ENCODE results near the gene TNS1.

The TNS1 gene

DNA sequence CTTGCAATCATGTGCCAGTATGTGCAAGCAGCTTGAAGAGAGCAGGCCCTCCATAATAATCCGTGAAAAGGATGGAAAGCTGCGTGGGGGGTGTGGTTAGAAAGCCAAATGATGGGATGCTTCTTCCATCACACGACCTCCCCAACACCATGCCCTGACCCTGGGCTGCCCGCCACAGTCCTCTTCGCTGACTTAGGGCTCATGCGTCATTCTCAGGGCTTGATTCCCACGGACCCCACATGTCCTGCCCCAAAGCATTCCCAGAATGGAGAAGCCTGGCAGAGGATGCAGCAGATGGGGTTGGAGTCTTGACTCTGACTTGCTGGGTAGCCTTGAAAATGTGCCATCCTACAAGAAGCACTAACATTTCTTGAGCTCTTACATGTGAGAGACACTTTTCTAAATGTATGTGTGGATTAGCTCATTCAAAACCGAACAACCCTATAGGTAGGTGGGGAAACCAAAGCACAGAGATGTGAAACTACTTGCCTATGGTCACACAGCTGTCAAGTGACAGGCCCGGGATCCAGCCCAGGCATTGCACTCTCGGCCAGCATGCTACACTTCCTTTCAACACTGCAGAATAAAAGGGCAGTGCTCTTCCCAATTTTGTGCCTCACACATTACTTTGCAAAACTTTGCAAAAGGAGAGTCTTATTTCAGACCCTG, 3.7 kb downstream of the TNS1 start:
- no peak for DNase-seq

DNA sequence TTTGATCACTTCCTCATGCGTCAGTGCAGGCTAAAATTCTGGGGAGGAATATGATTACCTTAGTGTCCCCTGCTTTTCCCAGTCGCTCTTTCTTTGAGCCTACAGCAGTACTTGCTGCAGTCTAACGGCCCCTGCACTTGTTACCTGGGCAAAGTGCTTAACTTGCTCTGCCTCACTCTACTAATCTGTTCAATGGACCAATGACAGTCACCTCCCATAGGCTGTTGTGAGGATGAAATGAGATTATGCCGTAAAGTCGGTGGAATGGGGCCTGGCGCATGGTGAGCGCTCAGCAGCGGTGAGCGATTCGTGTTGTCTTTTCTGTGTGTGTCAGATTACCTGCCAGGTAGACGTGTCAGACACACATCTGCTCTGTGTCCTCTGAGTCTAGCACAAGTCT, 5.3 kb downstream of the TNS1 start:
- DNase-seq, result no peak

DNA sequence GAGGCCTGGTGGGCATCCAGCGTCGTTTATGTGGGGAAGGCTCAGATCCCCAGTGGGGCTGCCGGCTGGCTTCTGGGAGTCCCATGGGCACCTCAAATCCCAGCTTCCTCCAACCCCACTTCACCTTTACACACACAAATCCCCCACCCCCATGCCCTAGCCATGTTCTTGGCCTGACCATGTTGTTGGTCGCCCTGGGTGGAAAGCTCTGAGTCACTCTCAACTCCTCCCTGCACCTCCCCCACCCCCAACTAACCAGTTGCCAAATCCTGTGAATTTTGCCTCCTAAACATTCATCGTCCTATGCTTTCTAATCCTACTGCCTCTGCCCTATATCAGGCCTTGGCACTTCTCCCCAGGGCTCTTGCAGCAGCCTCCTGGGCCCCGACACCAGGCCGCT, 6.4 kb downstream of the TNS1 start:
- DNase-seq, result no peak

DNA sequence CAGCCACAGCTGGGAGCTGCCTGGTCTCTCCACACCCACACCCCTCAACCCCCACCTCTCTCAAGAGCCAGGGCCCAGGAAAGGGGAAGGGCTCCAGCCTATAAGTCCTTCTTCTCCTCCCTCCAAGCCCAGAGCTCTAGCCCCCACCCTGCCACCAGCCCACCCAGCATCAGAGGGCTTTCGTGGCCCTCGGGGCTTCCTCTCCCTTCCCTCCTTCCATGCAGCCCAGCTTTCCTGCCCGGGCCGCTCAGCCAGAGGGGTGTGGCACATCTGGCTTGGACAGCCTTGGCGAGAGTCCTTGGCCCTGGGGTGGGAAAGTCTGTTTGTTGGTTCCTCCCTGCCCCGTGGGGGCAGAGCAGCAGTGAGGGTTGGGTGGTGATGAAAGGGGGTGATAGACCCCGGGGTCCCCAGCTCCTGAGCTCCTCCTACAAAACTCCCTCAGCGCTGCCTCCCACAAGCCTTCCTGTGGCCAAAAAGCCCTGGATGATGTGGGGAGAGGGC, 7.0 kb downstream of the TNS1 start:
- DNase-seq, result no peak

DNA sequence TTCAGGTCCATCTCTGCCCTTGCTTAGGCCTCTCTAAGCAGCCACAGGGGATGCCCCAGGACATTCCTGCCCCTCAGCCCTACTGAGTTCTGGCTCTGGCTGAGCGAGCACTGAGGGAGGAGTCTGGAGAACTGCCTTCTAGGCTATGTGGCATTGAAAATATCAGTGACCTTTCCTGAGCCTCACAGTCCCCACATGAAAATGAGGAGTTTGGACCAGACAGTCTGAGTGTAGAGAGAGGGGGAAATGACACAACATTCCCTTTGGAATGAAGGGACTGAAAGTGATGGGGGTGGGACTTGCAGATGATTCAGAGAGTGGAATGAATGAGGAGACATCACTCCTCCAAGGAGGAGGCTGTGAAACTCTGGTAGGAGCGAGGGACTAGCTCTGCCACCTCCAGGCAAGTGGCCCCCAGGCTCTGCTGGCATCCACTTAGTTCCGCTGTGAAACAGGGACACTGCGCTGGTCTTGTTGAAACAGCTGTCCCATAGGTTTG, 8.0 kb downstream of the TNS1 start:
- no peak for DNase-seq

DNA sequence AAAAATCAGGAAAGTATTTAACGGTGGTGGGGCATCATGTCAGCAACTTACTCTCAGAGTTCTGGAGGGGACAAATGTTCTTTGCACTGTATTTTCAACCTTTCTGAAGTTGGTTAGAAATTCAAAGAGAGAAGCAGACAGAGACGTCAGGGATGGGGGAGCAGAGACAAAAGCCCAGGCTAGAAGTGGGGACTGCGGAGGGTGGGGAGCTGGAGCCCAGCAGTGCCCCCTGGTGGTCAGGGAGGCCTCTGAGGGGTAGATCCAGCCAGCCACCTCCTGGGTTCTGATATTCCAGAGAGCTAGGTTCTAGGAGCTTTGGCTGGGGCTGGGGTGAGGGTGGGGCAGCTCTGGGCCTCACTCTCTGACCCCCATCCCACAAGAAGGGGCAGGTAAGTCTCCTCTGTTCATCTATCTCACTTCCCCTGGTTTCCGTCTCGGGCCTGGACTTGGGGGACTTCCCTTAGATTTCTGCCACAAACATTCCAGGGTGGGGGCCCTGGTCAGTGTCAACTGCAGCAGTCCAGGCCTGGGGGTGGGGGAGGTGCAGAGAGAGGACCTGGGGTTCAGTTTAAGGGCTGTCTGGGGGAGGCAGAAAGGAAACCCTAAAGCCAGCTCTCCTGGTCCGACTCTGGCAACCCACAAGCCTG, 8.9 kb downstream of the TNS1 start:
- DNase-seq, result no peak

DNA sequence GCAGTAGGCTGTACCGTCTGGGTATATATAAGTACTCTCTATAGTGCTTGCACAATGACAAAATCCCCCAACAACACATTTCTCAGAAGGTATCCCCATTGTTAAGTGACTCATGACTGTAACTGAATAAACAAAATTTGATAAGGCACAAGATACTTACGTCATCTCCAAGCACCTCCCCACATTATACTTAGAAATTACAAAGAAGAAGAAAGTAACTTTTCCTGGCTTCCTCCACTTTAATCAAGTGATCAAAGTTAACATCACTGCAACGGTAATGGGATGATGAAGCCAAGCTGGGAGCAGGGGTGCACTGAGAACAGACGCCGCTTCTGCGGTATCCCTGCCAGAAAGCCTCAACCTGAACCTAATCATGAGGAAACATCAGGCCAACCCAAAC, 9.7 kb downstream of the TNS1 start:
- DNase-seq, result no peak

DNA sequence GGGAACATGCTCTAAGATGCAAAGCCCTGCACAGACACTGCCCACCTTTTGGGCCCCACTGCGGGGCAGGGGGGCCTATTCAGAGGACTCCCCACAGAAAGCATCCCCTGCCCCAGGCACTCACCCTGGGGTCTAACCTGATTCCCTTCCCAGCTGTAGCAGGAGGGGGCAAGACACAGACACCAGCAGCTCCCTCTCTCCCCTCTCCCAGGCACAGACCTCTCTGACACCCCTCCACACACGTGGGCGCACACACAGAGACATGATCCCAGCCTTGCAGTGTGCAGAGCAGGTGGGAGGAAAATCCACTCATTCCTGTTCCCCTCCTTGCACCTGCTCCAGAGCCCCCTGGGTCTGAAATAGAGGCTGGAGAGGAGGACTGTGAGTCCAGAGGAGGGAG, 10.7 kb downstream of the TNS1 start:
- no peak for DNase-seq

DNA sequence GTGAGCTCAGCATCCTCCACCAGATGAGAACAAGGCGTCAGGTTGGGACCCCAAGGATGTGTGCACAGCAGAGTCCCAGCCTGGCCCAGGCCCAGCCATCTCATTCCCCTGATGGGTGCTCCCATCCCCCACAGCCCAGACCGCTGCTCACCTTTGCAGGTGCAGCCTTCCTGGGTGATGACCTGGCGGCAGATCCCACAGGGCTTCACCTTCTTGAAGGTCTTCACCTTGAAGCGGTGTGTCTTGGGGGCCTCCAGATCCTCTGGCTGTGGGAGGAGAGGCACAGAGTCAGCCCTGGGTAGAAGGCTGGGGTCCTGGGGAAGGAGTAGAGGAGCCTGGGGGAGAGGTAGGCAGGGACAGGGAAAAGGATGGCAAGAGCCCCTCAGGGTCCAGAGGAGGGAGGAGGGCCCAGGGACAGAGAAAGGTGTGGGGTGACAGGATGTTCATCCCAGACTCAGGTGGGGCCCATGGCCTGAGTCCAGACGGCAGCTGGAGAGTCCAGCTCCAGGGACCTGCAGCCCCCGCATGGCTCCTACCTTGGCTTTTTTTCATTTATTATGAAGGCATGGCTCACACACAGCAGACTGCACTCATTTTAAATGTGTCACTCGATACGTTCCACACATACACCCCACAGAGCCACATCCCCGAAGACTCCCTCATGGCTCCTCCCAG, 11.9 kb downstream of the TNS1 start:
- no peak for DNase-seq

DNA sequence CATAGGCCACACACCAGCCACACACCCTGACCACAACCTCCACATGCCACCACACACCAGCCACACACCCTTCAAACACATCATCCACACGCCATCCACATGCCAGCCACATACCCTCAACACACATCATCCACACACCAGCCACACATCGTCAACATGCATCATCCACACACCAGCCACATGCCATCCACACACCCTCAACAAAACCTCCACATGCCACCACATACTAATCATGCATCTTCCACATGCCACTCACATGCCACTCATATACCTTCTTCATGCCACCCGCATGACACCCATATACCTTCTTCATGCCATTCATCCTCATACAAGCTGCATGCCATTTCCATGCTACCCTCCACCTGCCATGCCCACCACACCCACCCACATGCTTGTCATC, 12.4 kb downstream of the TNS1 start:
- no peak for DNase-seq

DNA sequence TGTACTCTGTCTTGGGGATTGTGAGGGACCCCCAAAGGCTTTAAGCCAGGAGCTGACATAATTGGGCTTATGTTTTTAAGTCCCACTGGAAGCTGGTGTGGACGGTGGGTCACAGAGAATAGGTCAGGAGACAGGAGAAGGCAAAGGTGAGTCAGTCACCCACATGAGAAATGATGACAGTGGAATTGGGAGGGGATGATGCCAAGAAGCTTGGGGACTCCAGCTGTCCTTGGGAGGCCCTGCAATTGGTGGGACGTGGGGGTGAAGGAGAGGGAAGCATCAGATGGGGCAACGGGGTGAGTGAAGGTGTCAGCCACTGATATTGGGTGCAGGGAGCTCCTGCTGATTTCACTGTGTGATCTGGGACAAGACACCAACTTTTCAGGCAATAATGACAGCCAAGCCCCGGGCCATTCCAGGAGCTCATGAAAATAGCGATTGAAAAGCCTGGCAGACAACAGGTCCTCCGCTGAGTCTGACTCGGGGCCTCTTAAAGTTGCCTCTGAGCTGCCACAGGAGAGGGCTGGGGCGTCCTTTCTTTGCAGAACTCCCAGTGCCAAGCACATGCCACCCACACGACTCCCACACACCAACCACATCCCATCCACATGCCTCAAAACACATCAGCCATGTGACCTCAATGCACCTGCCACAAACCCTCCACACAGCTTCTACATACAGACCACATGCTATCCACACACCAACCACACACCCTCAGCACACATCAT, 13.4 kb downstream of the TNS1 start:
- no peak for DNase-seq

DNA sequence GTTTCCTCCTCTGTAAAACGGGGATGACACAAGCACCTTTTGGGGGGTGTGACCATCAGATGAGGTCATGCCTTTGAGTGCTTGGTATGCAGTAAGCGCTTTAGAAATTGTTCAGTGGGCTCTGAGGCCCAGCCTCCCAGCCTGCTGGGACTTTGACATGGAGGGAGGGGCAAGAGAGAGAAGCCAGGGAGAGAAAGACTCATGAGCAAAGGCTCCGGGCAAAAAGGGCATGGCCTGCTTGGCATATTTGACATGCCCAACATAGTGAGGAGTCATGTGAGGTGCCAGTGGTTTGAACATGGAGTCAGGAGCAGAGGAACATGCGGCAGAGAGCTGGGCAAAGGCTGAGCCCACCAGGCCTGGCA, 14.0 kb downstream of the TNS1 start:
- no peak for DNase-seq

DNA sequence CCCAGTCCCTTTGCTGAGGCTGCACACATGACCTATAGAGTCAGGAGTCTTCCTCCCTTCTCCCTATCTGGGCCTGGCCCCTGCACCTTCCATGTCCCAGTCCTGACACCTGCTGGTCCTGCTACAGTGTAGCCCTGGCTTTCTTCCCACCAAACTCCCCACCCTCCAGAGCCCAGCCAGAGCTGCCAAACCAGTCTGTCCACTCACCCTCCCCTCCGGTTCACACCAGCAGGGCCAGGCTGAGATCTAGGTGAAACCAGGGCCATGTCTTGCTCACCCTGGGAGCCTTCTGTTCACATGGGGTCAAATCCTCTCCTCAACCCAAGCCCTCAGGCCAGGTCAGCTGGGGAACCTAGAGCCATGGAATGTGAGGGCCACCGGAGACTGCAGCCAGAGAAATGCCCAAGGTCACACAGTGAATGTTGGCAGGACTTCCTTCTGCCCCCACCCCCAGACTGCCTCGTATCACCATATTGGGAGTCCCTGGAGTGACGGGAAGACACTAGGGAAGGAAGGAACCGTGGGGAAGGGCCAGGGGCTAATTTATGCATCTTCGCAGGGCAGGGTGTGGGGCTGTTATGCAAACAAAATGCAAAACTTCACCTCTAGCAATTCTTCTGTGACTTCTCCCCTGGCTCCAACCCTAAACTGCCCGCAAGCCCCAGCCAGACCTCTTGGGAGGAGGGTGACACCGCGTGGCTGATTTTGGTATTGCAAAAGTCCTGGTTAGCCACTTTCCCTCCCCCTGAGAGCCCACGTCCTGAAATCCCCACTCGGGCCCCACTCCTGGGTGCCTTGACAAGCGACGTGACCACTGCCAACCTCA, 14.6 kb downstream of the TNS1 start:
- no peak for DNase-seq

DNA sequence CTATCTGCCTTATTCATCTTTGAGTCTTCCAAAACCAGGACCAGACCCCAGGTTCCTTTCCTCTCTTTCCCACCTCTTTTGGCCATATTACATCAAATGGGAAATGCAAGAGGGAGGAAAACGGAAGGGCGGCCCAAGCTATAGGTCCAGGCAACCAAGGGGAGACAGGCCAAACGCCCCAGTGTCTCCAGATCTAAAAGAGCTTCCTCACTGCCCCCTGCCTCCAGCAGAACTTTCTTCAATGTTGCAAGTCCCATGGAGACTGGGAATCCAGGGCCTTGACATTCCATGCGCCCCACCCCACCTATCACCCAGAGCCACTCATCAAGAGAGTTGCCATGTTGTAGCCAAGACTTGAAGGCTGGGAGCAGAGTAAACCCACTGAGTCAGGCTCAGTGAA, 15.4 kb downstream of the TNS1 start:
- DNase-seq, result no peak

DNA sequence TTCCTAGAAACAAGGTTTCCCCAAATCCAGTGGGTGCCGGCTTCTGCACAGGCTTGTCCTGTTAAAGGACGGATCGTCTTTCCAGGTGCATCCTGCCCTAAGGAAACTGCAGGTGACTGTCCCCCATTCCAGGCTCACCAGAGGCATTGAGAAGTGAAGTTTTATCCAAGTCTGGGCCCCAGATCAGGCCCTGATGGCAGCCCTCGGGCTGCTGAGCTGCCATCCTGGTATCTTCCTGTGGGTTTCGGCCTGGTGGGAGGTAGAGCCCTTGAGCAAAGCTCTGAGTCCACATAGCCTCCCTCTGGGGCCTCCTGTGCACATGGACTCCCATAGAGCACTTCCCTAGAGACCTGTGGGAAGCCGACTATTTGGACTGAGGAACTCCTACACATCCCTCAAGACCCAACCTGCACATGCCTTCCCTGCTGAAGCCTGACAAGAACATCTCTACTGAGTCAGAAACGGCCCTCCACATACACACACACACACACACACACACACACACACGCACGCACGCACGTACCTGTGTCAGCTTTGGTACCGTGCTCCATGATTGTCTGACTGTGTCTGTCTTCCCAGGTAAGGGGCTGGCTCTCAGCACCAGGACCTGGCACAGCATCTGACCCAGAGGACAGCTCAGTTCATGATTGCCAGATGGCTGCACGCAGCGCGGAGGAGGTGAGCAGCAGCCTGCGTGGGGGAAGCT, 16.4 kb downstream of the TNS1 start:
- no peak for DNase-seq

DNA sequence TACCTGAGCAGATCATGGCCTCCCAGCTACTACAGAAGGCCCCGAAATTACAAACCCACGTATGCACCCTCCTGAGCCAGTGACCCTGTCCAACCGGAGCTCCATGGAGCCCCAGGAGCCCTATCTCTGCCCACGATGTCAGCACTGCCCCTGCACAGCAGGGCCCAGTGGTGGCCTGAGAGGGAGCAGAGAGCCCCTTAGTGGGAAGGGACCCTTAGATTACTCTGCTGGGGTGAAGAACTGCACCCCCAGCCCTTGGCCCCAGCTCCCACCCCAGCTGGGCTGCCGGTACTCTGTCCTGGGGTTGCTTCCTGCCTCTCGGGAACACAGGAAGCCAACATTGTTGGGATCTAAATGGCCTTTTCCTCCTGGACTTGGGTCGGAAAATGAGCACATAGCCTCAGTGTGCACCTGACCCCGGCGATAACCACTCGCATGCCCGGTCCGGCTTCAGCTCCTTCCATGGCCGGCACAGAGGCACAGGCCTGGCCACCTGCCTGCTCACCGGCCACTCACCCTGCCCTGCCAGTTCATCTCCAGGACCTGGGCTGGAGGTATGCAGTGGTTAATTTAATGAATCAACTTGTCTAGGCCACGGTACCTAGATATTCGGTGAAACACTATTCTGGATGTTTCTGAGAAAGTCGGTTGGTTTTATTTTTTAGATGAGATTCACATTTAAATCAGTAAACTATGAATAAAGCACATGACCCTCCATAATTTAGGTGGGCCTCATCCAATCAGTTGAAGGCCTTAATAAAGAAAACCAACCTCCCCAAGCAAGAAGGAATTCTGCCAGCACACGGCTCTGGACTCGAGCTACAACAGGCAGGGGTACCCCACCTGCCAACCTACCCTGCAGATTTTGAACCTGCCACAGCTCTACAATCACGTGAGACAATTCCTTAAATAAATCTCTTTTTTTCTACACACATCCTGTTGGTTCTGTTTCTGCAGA, 19.2 kb downstream of the TNS1 start:
- no peak for DNase-seq

DNA sequence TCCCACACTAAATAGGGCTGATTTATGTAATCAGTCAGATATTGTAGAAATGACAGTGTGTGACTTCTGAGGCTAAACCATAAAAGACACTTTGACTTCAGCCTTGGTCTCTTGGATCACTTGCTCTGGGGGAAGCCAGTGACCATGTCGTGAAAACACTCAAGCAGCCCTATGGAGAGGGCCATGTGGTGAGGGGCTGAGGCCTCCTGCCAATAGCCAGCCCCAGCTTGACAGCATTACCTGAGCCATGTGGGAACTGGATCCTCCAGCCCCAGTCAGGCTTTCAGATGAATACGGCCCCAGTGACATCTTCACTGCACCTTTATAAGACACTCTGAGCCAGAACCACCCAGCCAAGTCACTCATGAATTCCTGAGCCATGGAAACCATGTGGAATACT, 20.8 kb downstream of the TNS1 start:
- DNase-seq, result no peak

DNA sequence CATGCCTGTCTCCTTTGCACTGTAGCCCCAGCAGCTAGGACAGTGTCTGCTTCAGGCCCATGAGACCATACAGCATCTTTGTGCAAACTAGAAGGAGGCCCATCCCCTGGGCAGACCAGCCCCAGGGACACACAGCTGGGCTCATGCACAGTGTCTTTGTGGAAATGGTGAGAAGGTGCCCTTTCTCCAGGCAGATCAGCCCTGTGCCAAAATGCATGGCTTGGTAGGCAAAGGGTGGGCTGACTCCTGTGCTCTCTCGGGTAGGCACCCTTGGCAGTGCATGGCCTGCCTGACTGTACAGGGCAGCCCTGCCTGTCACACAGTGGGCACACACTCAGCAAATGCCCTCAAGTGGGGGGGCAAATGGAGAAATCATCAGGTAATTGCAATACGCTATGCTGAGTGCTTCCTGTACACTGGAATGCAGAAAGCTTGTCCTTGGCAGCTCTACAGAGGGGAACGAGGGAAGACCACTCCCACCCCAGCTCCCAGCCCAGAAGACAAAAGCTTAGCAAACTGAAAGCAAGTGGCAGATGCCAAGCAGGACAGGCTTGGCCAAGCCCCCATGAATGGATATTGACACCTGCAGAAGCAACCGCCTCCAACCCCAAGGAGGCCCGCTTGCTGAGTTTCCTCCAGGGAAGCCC, 21.6 kb downstream of the TNS1 start:
- no peak for DNase-seq

DNA sequence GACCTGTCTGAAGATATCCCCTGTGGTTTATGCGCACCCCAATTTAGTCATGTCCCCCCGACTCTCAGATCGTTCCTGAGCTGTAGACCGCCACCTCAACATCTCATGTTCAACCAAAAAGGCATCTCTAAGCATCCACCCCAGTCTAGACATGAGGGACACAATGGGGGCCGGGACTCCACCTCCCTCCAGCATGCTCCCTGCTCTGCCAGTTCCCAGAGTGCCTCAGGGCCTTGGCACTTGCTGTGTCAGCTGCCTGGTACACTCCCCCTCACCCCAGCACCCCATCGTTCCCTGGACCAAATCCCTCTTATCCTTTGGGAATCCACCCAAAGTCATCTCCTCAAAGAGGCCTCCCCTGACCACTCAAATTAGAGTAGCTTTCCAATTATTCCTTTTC, 22.2 kb downstream of the TNS1 start:
- DNase-seq, result no peak

DNA sequence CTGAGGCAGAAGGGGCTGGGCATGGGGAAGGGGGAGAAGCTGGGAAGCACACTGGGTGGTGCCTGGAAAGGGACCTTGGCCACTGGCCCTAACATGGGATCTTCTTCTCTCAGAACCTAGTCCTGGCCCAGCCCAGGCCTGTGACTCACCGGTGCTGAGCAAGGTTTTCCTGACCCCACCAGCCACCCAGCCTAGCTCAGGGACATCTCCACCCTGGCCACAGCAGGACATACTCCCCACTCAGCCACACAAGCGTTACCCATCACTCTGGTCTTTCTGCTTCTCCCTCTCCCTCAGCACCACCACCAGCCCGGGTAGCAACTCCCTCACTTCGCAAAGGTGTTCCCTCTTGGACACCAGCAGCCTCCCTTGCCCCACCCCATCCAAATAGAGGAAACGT, 22.8 kb downstream of the TNS1 start:
- DNase-seq, result no peak
